Measurements from ENCODE around the gene CD8B. TPM values are rescaled to one million over a fixed set of nuclear protein-coding genes. Genes with fewer than 3 reads are reported as not detected.

Gene CD8B
- total RNA-seq, 2 experiments from 2014 or later: 0.75 to 1.1 TPM

DNA sequence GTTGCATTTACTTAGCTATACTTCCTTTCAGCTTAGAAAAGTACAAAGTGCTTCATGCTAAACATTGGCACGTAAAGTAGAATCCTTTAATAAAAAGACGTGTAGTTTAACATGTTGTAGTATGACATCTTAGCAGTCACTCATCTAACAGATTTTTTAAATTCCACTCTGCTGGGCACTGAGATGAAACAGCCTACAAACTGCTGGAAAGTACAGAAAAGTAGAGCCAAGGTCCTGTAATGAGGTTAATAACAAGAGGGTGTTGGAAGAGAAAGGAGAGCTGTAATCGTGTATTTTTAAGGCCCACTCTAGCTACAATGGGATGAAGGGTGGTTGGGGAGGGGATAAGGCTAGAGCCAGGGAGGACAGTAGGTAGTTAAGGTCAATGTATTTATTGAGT is 81.7 kb downstream of the CD8B start:
- Histone ChIP-seq H3K9me3 (ENCODE audit: control insufficient read depth in 1 of 2, insufficient read depth in 1 of 2, low read length in 2 of 2) (no peaks in the 10 kb centered on the region), H3K4me3 (ENCODE audit: low read length) (no peak overlapping the region), H3K27me3 (ENCODE audit: control insufficient read depth in 1 of 2, insufficient read depth in 2 of 2, low read length in 2 of 2) (no peaks in the 10 kb centered on the region), H3K4me1 (ENCODE audit: insufficient read depth, low read length) (no peaks in the 10 kb centered on the region), H3K27ac (ENCODE audit: low read depth in 1 of 2, low read length in 2 of 2) (no peak overlapping the region), H3K36me3 (ENCODE audit: insufficient read depth, low read length) (peaks cover 10% of the 10 kb centered on the region)
- ATAC-seq (ENCODE audit: poor library complexity) (no peak), DNase-seq (no peak)
- ChIA-PET CTCF (no interaction called here), POLR2A (no interaction called here)
- H3K4me1 Mint-ChIP-seq (ENCODE audit: low read depth): no peaks in the 10 kb centered on the region
- TF ChIP-seq, protein P1, sequence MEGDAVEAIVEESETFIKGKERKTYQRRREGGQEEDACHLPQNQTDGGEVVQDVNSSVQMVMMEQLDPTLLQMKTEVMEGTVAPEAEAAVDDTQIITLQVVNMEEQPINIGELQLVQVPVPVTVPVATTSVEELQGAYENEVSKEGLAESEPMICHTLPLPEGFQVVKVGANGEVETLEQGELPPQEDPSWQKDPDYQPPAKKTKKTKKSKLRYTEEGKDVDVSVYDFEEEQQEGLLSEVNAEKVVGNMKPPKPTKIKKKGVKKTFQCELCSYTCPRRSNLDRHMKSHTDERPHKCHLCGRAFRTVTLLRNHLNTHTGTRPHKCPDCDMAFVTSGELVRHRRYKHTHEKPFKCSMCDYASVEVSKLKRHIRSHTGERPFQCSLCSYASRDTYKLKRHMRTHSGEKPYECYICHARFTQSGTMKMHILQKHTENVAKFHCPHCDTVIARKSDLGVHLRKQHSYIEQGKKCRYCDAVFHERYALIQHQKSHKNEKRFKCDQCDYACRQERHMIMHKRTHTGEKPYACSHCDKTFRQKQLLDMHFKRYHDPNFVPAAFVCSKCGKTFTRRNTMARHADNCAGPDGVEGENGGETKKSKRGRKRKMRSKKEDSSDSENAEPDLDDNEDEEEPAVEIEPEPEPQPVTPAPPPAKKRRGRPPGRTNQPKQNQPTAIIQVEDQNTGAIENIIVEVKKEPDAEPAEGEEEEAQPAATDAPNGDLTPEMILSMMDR (IDR thresholded peaks at IDR 0.05): no peak
- no peaks in the 10 kb centered on the region for H3K27me3 Mint-ChIP-seq
- no peaks in the 10 kb centered on the region for H3K9me3 Mint-ChIP-seq
- H3K4me3 Mint-ChIP-seq: no peak overlapping the region
- no peak overlapping the region for H3K27ac Mint-ChIP-seq
- peaks cover 17% of the 10 kb centered on the region for H3K36me3 Mint-ChIP-seq (ENCODE audit: low read depth)
- intact Hi-C loops (cut with DNase I, micrococcal nuclease): no loop called here

DNA sequence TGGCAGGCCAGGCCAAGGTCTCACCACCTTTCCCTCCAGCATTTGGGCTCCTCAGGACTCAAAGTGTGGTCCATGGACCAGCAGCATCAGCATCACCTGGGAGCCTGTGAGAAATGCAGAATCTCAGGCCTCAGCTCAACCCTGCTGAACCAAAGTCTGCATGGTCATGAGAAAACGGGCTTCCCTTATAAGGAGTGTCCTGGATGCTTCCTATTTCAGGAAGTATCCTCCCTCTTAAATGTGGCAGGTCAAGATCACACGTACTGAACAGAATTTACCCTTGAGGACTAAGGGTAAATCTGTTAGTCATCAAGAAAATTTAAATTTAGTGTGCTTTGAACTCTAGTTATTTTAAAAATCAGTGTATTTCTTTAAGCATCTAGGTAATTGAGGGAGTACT is 82.7 kb downstream of the CD8B start:
- TF ChIP-seq, protein P1 (IDR thresholded peaks at IDR 0.05): no peak
- Histone ChIP-seq H3K27ac (ENCODE audit: low read depth in 1 of 2, low read length in 2 of 2) (no peak overlapping the region), H3K4me3 (ENCODE audit: low read length) (no peak overlapping the region), H3K27me3 (ENCODE audit: control insufficient read depth in 1 of 2, insufficient read depth in 2 of 2, low read length in 2 of 2) (no peaks in the 10 kb centered on the region), H3K36me3 (ENCODE audit: insufficient read depth, low read length) (peaks cover 20% of the 10 kb centered on the region), H3K9me3 (ENCODE audit: control insufficient read depth in 1 of 2, insufficient read depth in 1 of 2, low read length in 2 of 2) (no peaks in the 10 kb centered on the region), H3K4me1 (ENCODE audit: insufficient read depth, low read length) (no peaks in the 10 kb centered on the region)
- DNase-seq: no peak
- POLR2A ChIA-PET: no interaction called here
- no peak overlapping the region for H3K27ac Mint-ChIP-seq
- ATAC-seq (ENCODE audit: poor library complexity): no peak
- CTCF ChIA-PET: no interaction called here
- H3K4me1 Mint-ChIP-seq (ENCODE audit: low read depth): no peaks in the 10 kb centered on the region
- H3K36me3 Mint-ChIP-seq (ENCODE audit: low read depth): peaks cover 27% of the 10 kb centered on the region
- no peaks in the 10 kb centered on the region for H3K27me3 Mint-ChIP-seq
- no peak overlapping the region for H3K4me3 Mint-ChIP-seq
- H3K9me3 Mint-ChIP-seq: no peaks in the 10 kb centered on the region
- intact Hi-C loops (cut with DNase I, micrococcal nuclease): no loop called here

DNA sequence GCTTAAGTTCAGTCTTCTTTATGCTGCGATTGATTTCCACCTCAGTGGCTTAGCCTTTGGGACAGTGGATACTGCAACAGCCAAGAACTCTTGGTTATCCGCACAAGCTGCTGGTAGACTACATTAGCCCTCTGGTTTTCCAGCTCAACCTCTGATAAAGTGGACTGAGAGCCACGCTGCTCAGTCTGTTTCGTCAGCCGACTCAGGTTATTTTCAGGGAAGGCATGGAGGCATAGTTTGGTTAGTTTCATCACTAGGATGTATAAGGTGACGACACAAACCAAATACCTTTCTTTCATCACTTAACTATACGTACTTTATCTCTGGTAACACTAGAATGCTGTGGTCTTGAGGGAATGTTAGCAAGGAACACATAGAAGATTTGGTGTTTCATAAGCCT is 85.2 kb downstream of the CD8B start:
- no peaks in the 10 kb centered on the region for H3K27me3 ChIP-seq (ENCODE audit: control insufficient read depth in 1 of 2, insufficient read depth in 2 of 2, low read length in 2 of 2)
- Mint-ChIP-seq H3K9me3 (no peaks in the 10 kb centered on the region), H3K4me3 (no peak overlapping the region), H3K4me1 (ENCODE audit: low read depth) (no peaks in the 10 kb centered on the region), H3K27ac (no peak overlapping the region), H3K36me3 (ENCODE audit: low read depth) (peaks cover 51% of the 10 kb centered on the region), H3K27me3 (no peaks in the 10 kb centered on the region)
- H3K4me1 ChIP-seq (ENCODE audit: insufficient read depth, low read length): no peaks in the 10 kb centered on the region
- ChIA-PET POLR2A (no interaction called here), CTCF (interaction anchor here (2.3 kb wide), 1 partner anchor 12 kb away, joined by 6 read pairs; no protein-coding TSS in a partner anchor)
- no peak for ATAC-seq (ENCODE audit: poor library complexity)
- TF ChIP-seq, protein P1 (IDR thresholded peaks at IDR 0.05): no peak
- peaks cover 45% of the 10 kb centered on the region for H3K36me3 ChIP-seq (ENCODE audit: insufficient read depth, low read length)
- no peaks in the 10 kb centered on the region for H3K9me3 ChIP-seq (ENCODE audit: control insufficient read depth in 1 of 2, insufficient read depth in 1 of 2, low read length in 2 of 2)
- H3K4me3 ChIP-seq (ENCODE audit: low read length): no peak overlapping the region
- no peak for DNase-seq
- H3K27ac ChIP-seq (ENCODE audit: low read depth in 1 of 2, low read length in 2 of 2): no peak overlapping the region
- intact Hi-C loops (cut with DNase I, micrococcal nuclease): no loop called here
